Activated CD8-positive, alpha-beta memory T cell treated with anti-CD3 and anti-CD28 coated beads, Interleukin-2, amount 10 ng/mL, durations not matched to agents 7 days and 5 days (primary cell): Measurements from ENCODE around the gene UBC. TPM values are rescaled to one million over a fixed set of nuclear protein-coding genes. Genes with fewer than 3 reads are reported as not detected.

ENCODE experiments used
- microRNA-seq: library from miRNA; unstranded; fragments of <30 nt; microRNA quantifications from one replicate; pipeline ENCODE4 v1.2.0, GENCODE V29; 2022
- total RNA-seq, 2 experiments: library from RNA; stranded (reverse); gene quantifications; one replicate each; pipeline ENCODE4 v1.2.3, GENCODE V29; 2021

Gene UBC
- total RNA-seq, 2 experiments from 2014 or later = 1,159 to 1,188 TPM

Small RNA genes lying within 50 kb of the gene (microRNA-seq; reads per million reads assigned to microRNA genes)
- 2.6 reads per million for gene MIR5188

Other genes with a start within 250 kb of the UBC start
- 10 to 100 TPM; 12.6 to 17.2 TPM for gene SCARB1, start 50.8 kb downstream of the UBC start, total RNA-seq
- 10 to 100 TPM; 35.2 to 43.4 TPM for gene DHX37, start 74.5 kb upstream of the UBC start, total RNA-seq
- gene BRI3BP, start 79.0 kb upstream of the UBC start, total RNA-seq = 10 to 100 TPM; 21.9 to 25.8 TPM
- 10 to 100 TPM; 14.9 to 20.3 TPM for gene AACS, start 150.8 kb upstream of the UBC start, total RNA-seq